SK-N-SH (cell line): Measurements from ENCODE around the gene GALNT4. TPM values are rescaled to one million over a fixed set of nuclear protein-coding genes. Genes with fewer than 3 reads are reported as not detected.

Experiments
- CTCF ChIA-PET: fragments of 300-600, 350-600 bp; formaldehyde crosslinking; extraction: SDS; loops from one replicate; lab custom pipeline; 2021; lab: Yijun Ruan, JAX
- POLR2A ChIA-PET: fragments of 350-600 bp; sonication (Branson Sonifier 250); formaldehyde crosslinking; extraction: SDS; loops from one replicate; lab custom pipeline; 2020; ENCODE audit warnings: antibody characterized with exemption, inconsistent platforms; lab: Yijun Ruan, JAX
- DNase-seq: peaks from one replicate; pipeline ENCODE4 v3.0.0; 2012
- H2AFZ ChIP-seq: fragments of 200-600 bp; sonication (generic); 2 replicates; pipeline ENCODE4 v1.8.1; 2016; ENCODE audit warnings: antibody characterized with exemption, mild to moderate bottlenecking, low read depth
- H3F3A ChIP-seq: fragments of 200-600 bp; sonication (generic); replicated peaks from 2 replicates; pipeline ENCODE3; 2016; ENCODE audit warnings: antibody characterized with exemption, mild to moderate bottlenecking; ENCODE audit not compliant: insufficient read depth
- H3K27ac ChIP-seq, 2 experiments: fragments of 200-500 bp in 1 of 2; fragments of 200-600 bp in 1 of 2; sonication (Bioruptor generic) in 1 of 2; sonication (generic), shearing (Covaris generic) in 1 of 2; 2 replicates each; pipeline versions ENCODE4 v1.5.1 to v1.6.1; 2014 to 2016; ENCODE audit warnings: low read depth in 2 of 2, inconsistent platforms in 1 of 2, low read length in 1 of 2, mild to moderate bottlenecking in 1 of 2, mixed read lengths in 1 of 2
- H3K27me3 ChIP-seq: fragments of 200-600 bp; sonication (generic), shearing (Covaris generic); 2 replicates; pipeline ENCODE4 v1.6.1; 2016; ENCODE audit warnings: mixed run types; ENCODE audit not compliant: insufficient read depth
- H3K36me3 ChIP-seq, 2 experiments: fragments of 200-500 bp in 1 of 2; fragments of 200-600 bp in 1 of 2; sonication (Bioruptor generic) in 1 of 2; sonication (generic) in 1 of 2; replicated peaks in 1 of 2; 2 replicates each; pipeline versions ENCODE3 to v1.5.1; 2014 to 2016; ENCODE audit warnings: low read length in 1 of 2, mild to moderate bottlenecking in 1 of 2; ENCODE audit not compliant: insufficient read depth in 2 of 2, control insufficient read depth in 1 of 2
- H3K4me1 ChIP-seq, 2 experiments: fragments of 200-500 bp in 1 of 2; fragments of 200-600 bp in 1 of 2; sonication (Bioruptor generic) in 1 of 2; sonication (generic), shearing (Covaris generic) in 1 of 2; 2 replicates each; pipeline versions ENCODE4 v1.5.1 to v1.6.1; 2014 to 2016; ENCODE audit warnings: low read depth in 1 of 2, low read length in 1 of 2, mixed run types in 1 of 2; ENCODE audit not compliant: insufficient read depth in 2 of 2, control insufficient read depth in 1 of 2
- H3K4me2 ChIP-seq: fragments of 200-600 bp; sonication (generic), shearing (Covaris generic); 2 replicates; pipeline ENCODE4 v1.6.1; 2017; ENCODE audit warnings: mixed run types
- H3K4me3 ChIP-seq, 2 experiments: fragments of 200-500 bp in 1 of 2; fragments of 200-600 bp in 1 of 2; sonication (Bioruptor generic) in 1 of 2; sonication (generic), shearing (Covaris generic) in 1 of 2; 2 replicates each; pipeline versions ENCODE4 v1.5.1 to v1.8.1; 2014 to 2016; ENCODE audit warnings: low read depth in 2 of 2, inconsistent platforms in 1 of 2, low read length in 1 of 2, mild to moderate bottlenecking in 1 of 2, mixed read lengths in 1 of 2, moderate library complexity in 1 of 2
- H3K79me2 ChIP-seq: fragments of 200-600 bp; sonication (generic); 2 replicates; pipeline ENCODE4 v1.8.1; 2017; ENCODE audit warnings: mild to moderate bottlenecking; ENCODE audit not compliant: insufficient read depth
- H3K9ac ChIP-seq: fragments of 200-600 bp; sonication (generic); 2 replicates; pipeline ENCODE4 v1.6.1; 2017; ENCODE audit warnings: mixed run types
- H3K9me2 ChIP-seq: fragments of 200-600 bp; sonication (generic); 2 replicates; pipeline ENCODE4 v1.6.1; 2017; ENCODE audit warnings: mixed run types
- H3K9me3 ChIP-seq: fragments of 200-600 bp; sonication (generic); 2 replicates; pipeline ENCODE4 v1.6.1; 2017; ENCODE audit warnings: mixed run types, mild to moderate bottlenecking, moderate library complexity
- H4K20me1 ChIP-seq: fragments of 200-600 bp; sonication (generic); 2 replicates; pipeline ENCODE4 v1.6.1; 2017; ENCODE audit warnings: mild to moderate bottlenecking, mixed run types; ENCODE audit not compliant: insufficient read depth
- CHD2 ChIP-seq: fragments of 150-350 bp; IDR thresholded peaks from 2 replicates; pipeline ENCODE4 v1.6.1; 2018; ENCODE audit warnings: low read length; ENCODE audit not compliant: partially characterized antibody
- CTCF ChIP-seq: fragments of 200-600 bp; sonication (generic); IDR thresholded peaks from 2 replicates; pipeline ENCODE4 v1.6.1; 2017; ENCODE audit warnings: antibody characterized with exemption, mild to moderate bottlenecking, moderate library complexity
- ELF1 ChIP-seq: IDR thresholded peaks from 2 replicates; pipeline ENCODE4 v1.4.0; 2012
- FOXM1 ChIP-seq: IDR thresholded peaks from 2 replicates; pipeline ENCODE4 v1.4.0; 2012; ENCODE audit warnings: low read depth, mild to moderate bottlenecking
- JUND ChIP-seq: IDR thresholded peaks from 2 replicates; pipeline ENCODE4 v1.4.0; 2012
- MAX ChIP-seq: IDR thresholded peaks from 2 replicates; pipeline ENCODE4 v1.4.0; 2012; ENCODE audit warnings: low read depth
- MEF2A ChIP-seq: IDR thresholded peaks from 2 replicates; pipeline ENCODE4 v1.4.0; 2012; ENCODE audit warnings: low read depth, borderline replicate concordance
- MXI1 ChIP-seq: IDR thresholded peaks from 2 replicates; pipeline ENCODE4 v1.6.1; 2012; ENCODE audit warnings: mild to moderate bottlenecking, low read depth, low read length, improper control_type of control experiment
- NRF1 ChIP-seq: IDR thresholded peaks from 2 replicates; pipeline ENCODE4 v1.6.1; 2012; ENCODE audit warnings: low read depth, mild to moderate bottlenecking, low read length
- RAD21 ChIP-seq: IDR thresholded peaks from 2 replicates; pipeline ENCODE4 v1.6.1; 2012; ENCODE audit warnings: mild to moderate bottlenecking, low read length
- RCOR1 ChIP-seq: fragments of 150-350 bp; IDR thresholded peaks from 2 replicates; pipeline ENCODE4 v1.6.1; 2017; ENCODE audit warnings: antibody characterized with exemption, low read length
- RFX5 ChIP-seq: IDR thresholded peaks from 2 replicates; pipeline ENCODE4 v1.6.1; 2012; ENCODE audit warnings: mild to moderate bottlenecking, improper control_type of control experiment, low read length
- SMC3 ChIP-seq: IDR thresholded peaks from 2 replicates; pipeline ENCODE4 v1.6.1; 2012; ENCODE audit warnings: low read depth, low read length, improper control_type of control experiment
- TCF12 ChIP-seq: IDR thresholded peaks from 2 replicates; pipeline ENCODE4 v1.4.0; 2012
- TEAD4 ChIP-seq: IDR thresholded peaks from 2 replicates; pipeline ENCODE4 v1.4.0; 2012; ENCODE audit warnings: mild to moderate bottlenecking, borderline replicate concordance; ENCODE audit not compliant: insufficient read depth
- YY1 ChIP-seq: IDR thresholded peaks from 2 replicates; pipeline ENCODE4 v1.4.0; 2012; ENCODE audit warnings: low read depth, mild to moderate bottlenecking
- polyA plus RNA-seq, 3 experiments: library from polyadenylated mRNA; depleted of rRNA; stranded (reverse); fragments of >200 nt; gene quantifications; 2 replicates each; pipeline ENCODE4 v1.2.3, GENCODE V29; 2012
- TF ChIP-seq, protein P1 (sequence below): IDR thresholded peaks from 2 replicates; pipeline ENCODE4 v1.6.1; 2012; ENCODE audit warnings: mild to moderate bottlenecking, low read depth, low read length, moderate library complexity
- TF ChIP-seq, protein P2 (sequence below): IDR thresholded peaks from 2 replicates; pipeline ENCODE4; 2012

Gene GALNT4
- polyA plus RNA-seq, 1 of the 3 experiments (the other 2 are of a cell fraction), result 1.1 TPM

GRCh38 chr12:89566615-89567014, 42.0 kb upstream of the GALNT4 start:
- H3K79me2 ChIP-seq, result no peaks in the 10 kb centered on the region
- no peaks in the 10 kb centered on the region for H3K4me1 ChIP-seq
- no peak overlapping the region for H2AFZ ChIP-seq
- ChIA-PET POLR2A (no interaction called here), CTCF (interaction anchor here (0.5 to 1.1 kb wide), 4 partner anchors 23 to 1378 kb away, joined by 3 read pairs; no protein-coding TSS in a partner anchor)
- no peaks in the 10 kb centered on the region for H4K20me1 ChIP-seq
- H3K9me2 ChIP-seq, result no peaks in the 10 kb centered on the region
- no peaks in the 10 kb centered on the region for H3K9me3 ChIP-seq
- DNase-seq, result no peak
- no peak overlapping the region for H3K4me2 ChIP-seq
- H3K36me3 ChIP-seq, result no peaks in the 10 kb centered on the region
- H3K27ac ChIP-seq, result no peak overlapping the region
- H3F3A ChIP-seq, result no peaks in the 10 kb centered on the region
- H3K9ac ChIP-seq, result no peak overlapping the region
- no peaks in the 10 kb centered on the region for H3K27me3 ChIP-seq
- no peak overlapping the region for H3K4me3 ChIP-seq
- TF ChIP-seq SMC3 (no peak), NRF1 (no peak), FOXM1 (no peak), RFX5 (no peak), MEF2A (no peak), CTCF (no peak), TEAD4 (no peak), TCF12 (no peak), CHD2 (no peak), MXI1 (no peak), MAX (no peak), JUND (no peak), RCOR1 (no peak), YY1 (no peak), RAD21 (no peak), ELF1 (no peak)
- TF ChIP-seq, protein P1, sequence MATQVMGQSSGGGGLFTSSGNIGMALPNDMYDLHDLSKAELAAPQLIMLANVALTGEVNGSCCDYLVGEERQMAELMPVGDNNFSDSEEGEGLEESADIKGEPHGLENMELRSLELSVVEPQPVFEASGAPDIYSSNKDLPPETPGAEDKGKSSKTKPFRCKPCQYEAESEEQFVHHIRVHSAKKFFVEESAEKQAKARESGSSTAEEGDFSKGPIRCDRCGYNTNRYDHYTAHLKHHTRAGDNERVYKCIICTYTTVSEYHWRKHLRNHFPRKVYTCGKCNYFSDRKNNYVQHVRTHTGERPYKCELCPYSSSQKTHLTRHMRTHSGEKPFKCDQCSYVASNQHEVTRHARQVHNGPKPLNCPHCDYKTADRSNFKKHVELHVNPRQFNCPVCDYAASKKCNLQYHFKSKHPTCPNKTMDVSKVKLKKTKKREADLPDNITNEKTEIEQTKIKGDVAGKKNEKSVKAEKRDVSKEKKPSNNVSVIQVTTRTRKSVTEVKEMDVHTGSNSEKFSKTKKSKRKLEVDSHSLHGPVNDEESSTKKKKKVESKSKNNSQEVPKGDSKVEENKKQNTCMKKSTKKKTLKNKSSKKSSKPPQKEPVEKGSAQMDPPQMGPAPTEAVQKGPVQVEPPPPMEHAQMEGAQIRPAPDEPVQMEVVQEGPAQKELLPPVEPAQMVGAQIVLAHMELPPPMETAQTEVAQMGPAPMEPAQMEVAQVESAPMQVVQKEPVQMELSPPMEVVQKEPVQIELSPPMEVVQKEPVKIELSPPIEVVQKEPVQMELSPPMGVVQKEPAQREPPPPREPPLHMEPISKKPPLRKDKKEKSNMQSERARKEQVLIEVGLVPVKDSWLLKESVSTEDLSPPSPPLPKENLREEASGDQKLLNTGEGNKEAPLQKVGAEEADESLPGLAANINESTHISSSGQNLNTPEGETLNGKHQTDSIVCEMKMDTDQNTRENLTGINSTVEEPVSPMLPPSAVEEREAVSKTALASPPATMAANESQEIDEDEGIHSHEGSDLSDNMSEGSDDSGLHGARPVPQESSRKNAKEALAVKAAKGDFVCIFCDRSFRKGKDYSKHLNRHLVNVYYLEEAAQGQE, result no peak
- TF ChIP-seq, protein P2, sequence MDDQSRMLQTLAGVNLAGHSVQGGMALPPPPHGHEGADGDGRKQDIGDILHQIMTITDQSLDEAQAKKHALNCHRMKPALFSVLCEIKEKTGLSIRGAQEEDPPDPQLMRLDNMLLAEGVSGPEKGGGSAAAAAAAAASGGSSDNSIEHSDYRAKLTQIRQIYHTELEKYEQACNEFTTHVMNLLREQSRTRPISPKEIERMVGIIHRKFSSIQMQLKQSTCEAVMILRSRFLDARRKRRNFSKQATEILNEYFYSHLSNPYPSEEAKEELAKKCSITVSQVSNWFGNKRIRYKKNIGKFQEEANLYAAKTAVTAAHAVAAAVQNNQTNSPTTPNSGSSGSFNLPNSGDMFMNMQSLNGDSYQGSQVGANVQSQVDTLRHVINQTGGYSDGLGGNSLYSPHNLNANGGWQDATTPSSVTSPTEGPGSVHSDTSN, result no peak
